ENCODE measurements around the gene RIPPLY2.

GRCh38 chr6:83883240-83883639, 30.1 kb downstream of the RIPPLY2 start:
- TF ChIP-seq, protein P1, sequence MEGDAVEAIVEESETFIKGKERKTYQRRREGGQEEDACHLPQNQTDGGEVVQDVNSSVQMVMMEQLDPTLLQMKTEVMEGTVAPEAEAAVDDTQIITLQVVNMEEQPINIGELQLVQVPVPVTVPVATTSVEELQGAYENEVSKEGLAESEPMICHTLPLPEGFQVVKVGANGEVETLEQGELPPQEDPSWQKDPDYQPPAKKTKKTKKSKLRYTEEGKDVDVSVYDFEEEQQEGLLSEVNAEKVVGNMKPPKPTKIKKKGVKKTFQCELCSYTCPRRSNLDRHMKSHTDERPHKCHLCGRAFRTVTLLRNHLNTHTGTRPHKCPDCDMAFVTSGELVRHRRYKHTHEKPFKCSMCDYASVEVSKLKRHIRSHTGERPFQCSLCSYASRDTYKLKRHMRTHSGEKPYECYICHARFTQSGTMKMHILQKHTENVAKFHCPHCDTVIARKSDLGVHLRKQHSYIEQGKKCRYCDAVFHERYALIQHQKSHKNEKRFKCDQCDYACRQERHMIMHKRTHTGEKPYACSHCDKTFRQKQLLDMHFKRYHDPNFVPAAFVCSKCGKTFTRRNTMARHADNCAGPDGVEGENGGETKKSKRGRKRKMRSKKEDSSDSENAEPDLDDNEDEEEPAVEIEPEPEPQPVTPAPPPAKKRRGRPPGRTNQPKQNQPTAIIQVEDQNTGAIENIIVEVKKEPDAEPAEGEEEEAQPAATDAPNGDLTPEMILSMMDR (IDR thresholded peaks at IDR 0.05) = no peak
- TF ChIP-seq POLR2A (IDR thresholded peaks at IDR 0.05) (no peak), POLR2AphosphoS5 (IDR thresholded peaks at IDR 0.05) (no peak)

All from breast epithelium (tissue), 3 donors.